ENCODE measurements around the gene BLM.

The BLM gene

DNA sequence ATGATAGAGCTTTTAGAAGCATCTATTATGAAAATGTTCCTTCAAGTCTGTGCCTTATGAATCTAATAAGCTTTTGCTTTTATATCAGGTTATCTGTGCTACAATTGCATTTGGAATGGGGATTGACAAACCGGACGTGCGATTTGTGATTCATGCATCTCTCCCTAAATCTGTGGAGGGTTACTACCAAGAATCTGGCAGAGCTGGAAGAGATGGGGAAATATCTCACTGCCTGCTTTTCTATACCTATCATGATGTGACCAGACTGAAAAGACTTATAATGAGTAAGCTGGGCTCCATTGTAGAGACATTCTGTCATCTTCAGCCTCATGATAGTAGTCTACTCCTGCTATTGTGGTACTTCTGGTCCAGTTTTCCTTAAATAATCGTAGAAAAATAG is 73.4 kb downstream of the BLM start:
- DNase-seq (ENCODE audit: low read depth in 2 of 2) = no peak

DNA sequence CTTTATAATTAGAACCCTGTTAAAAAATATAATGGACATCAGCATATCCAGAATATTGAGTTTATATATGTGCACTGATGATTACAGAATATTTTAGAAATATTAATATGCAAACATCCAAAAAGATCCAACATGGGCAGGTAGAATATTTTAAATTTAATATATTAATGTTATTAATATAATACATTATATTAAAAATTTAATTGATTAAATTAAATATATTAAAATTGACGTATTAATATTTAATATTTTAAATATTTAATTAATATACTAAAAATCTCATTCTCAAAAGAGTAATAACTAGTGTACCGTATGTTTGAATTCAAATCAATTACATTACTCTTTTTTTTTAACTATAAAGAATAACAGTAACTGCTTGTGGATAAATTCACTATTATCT is 77.4 kb downstream of the BLM start:
- DNase-seq (ENCODE audit: low read depth in 2 of 2) = no peak

DNA sequence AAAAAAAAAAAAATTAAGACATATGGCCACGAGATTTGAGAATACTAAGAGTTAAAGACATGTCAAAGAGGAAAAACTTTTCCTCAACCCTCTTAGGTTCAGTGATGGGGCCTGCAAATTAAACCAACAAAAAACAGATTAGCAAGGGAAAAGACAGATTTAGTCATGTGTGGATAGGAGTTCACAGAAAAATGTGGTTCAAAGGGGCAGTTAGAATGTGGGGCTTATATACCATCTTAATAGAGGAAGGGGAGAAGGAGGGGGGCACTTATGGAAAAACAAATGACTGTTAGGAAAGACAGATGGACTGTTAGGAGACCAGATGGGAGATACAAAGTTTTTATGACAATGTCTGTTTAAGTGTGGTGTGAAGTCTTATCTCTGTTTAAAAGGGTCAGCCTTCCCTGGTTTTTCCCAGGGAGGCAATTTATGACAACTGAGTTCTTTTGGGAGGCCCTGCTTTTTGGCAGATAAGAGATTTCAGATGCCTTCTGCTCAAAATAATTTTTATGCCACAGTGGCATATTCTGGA is 82.6 kb downstream of the BLM start:
- DNase-seq (ENCODE audit: low read depth in 2 of 2) = no peak

DNA sequence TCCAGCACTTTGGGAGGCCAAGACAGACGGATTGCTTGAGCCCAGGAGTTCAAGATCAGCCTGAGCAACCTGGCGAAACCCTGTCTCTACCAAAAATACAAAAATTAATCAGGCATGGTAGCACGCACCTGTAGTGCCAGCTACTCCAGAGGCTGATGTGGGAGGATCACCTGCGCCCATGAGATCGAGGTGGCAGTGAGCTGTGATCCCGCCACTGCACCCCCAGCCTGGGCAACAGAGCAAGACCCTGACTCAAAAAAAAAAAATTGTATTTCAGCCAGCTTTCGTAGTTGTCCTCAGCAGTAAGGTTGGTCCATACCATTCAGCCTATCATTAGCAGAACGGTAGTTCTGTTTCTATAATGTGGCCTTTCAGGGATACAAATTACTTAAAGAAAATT is 84.7 kb downstream of the BLM start:
- DNase-seq (ENCODE audit: low read depth in 2 of 2) = no peak

DNA sequence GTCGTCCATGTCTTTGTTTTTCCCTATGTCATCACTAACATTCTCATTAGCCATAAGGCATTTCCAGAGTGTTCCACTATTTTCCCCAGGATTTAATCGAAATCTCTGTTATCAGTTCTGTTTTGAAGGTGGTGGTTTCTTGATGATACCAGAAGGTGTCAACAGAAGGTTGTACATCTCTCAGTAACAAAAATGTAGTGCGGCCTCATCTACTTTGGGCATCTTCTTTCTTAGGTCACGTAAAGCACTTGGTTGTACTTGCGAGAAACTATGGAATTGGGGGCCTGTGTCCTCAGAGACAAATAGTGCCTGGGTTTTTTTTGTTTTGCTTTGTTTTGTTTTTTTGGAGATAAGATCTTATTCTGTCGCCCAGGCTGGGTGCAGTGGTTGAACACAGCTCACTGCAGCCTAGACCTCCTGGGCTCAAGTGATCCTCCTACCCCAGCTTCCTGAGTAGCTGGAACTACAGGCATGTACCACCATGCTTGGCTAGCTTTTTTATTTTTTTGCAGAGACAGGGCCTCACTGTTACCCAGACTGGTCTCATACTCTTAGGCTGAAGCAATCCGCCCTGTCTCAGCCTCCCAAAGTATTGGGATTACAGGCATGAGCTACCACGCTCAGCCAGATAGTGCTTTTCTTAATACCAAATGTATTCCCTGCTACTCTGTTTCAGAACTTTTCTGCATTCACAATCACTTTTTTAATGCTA is 90.1 kb downstream of the BLM start:
- no peak for DNase-seq (ENCODE audit: low read depth in 2 of 2)

DNA sequence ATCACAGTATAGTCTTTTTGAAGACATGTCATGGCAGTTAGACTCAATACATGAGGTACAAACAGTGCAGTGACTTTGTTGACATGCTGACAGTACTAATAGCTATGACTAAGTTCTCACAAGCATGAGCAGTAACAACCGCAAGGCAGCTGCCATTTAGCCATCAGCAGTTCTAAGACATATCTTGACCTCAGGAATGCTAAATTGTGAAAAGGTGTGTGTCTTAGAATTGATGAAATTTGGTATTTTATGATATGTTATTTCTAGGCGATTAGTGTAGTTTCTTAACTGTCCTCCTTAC is 90.6 kb downstream of the BLM start:
- DNase-seq (ENCODE audit: low read depth in 2 of 2) = no peak

DNA sequence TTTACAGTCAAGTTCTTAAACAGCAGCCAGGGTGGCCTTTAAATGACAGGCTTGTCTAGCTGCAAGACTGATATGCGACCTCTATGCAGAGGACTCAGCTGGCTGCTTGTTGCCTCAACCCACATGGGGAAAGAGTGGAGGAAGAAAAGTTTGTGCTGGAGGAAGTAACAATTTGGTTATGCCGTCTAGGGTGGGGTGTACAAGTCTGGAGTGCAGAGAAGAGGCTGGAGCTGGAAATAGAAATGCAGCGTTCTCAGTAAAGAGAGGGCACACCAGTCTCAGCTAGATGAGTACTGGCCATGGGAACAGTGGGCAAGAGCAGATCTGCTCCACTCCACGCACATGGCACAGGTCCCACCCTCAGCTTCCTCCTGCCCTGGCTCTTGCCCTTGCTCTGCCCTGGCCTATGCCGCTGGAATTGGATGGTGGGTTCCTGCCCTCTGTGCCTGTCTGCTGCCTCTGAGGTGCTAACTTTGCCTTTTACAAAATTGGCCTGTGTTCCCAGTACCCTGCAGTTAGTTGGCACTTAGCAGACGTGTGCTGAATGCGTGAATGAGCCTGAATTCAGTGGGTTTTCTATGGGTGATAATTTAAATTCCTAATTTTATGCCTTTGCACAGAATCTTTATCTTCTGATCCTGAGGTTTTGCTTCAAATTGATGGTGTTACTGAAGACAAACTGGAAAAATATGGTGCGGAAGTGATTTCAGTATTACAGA is 91.5 kb downstream of the BLM start:
- no peak for DNase-seq (ENCODE audit: low read depth in 2 of 2)

DNA sequence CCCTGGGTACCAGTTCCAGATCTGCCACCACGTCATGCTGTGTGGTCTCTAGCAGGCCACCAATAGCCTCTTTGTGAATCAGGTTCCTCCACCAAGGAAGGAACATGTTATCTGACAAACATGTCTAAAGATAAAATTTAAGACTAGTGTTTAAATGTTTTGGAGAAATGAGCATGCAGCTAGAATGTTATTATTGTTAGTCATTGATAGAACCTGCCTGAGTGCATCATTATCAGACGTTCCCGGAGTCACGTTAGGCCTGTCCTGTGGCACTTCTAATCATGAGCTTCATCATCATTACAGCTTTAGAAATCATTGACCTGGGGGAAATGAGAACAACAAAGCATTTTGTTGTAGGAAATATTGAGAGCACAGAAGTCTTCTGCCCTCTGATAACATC is 92.4 kb downstream of the BLM start:
- no peak for DNase-seq (ENCODE audit: low read depth in 2 of 2)

DNA sequence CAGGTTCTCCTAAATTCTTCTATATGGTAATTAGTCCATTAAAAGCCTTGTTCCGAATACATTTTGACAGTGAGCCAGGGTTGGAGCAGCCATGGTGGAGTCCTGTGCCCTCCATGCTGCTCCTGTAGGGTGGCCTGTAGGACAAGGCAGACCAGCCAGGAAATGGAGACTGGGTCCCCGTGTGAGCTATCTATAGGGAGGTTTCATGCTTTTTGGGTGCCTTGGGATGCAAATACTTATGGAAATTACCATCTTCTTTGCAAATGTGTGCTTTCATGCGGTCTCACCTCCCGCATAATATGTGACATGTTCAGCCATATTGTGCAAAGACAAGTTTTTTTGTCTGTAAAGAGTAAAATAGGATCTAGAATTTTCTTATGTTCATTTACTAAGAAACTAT is 93.2 kb downstream of the BLM start:
- DNase-seq (ENCODE audit: low read depth in 2 of 2) = no peak

DNA sequence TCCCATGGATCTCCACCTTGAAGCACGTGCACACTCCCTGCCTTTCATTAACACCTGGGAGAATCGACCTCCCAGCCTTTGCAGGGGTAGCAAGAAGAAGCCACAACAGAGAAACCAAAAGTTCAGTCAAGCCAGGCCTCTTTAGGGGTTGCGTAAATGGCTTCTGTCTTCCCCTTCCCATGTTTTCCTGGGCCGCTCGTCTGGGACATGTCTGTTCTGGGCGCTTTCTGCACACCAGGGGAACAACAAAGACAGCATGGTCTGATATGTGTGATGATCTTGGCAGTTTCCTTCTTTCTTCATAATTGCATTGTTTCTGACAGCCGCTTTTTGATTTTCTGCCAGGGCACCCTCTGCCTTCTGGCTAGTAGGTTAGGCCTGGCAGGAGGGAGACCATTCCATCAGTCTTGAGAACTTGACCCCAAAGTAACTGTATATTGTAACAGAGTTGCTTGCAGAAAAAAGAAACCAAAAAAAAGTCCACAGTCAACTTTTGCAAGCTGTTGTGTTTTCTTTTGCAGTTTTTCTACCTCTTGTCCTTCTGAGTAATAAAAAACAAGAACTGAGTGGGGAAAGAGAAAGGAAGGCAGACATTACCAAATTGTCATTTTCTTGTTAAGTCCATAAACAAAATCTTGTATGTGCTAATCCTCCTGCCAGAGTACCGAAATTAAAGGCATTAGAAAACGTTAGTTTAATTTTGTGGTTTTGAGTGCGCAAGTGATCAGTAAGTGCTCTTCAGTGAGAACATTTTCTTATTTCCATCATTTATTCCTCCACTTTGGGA is 95.2 kb downstream of the BLM start:
- DNase-seq (ENCODE audit: low read depth in 2 of 2) = no peak

DNA sequence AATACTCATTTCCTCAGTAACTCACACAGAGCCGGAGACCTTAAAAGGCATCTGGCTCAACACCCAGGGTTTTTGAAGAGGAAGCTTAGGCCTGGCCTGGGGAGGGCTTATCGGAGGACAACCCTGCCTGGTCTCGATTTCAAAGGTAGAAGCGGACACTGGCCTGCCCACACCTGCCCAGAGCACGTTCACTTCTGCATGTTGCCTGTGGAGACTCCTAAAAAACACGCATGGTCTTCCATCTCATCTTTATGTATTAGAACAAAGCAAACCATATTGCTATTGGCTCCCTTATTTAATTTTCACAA is 95.8 kb downstream of the BLM start:
- no peak for DNase-seq (ENCODE audit: low read depth in 2 of 2)

DNA sequence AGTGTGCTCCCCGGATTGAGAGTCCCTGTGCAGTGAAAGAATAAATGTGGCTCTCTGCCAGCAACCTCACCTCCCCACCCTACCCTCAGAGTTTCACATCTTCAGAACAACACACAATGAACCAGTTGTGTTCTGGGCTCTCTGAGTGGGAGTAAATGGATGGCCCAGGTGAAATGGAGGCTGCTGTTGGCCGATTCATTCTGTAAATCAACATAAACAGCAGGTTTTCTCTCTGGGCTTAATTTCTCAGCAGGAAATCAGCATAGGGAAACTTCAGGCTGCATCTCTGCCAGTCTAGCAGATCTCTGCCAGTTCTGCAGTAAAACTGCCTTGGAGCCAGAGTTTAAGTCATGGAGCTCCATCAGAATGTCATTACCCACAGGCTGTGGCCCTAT is 96.6 kb downstream of the BLM start:
- no peak for DNase-seq (ENCODE audit: low read depth in 2 of 2)

DNA sequence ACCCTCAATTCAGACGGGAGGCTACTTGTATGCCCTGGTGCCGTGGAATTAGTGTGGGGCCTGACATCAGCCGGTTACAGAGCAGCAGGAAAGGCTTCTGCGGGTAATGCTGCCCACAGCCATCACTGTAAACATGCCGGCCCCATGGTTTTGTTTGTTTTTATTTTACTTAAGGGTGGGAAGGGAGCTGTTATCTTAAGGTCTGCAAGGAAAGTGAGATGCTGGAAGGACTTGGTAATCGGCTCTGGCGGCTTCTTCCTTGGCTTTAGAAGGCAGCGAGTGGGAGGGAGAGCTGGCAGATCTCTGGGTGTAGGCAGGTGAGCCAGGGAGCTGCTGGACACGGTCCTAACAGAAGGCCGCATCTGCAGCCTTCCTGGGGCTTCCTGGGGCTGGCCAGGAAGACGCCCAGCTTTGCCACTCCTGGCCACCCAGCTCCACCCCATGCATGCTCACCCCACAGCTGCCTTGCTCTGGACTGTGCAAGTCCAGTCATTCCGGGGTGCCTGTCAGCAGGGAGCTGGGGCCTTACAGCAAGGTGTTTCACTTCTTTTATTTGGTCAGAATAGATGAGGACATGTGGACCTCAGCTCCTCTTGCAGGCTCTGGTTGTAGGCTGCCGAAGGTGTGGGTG is 97.2 kb downstream of the BLM start:
- DNase-seq (ENCODE audit: low read depth in 2 of 2) = no peak

DNA sequence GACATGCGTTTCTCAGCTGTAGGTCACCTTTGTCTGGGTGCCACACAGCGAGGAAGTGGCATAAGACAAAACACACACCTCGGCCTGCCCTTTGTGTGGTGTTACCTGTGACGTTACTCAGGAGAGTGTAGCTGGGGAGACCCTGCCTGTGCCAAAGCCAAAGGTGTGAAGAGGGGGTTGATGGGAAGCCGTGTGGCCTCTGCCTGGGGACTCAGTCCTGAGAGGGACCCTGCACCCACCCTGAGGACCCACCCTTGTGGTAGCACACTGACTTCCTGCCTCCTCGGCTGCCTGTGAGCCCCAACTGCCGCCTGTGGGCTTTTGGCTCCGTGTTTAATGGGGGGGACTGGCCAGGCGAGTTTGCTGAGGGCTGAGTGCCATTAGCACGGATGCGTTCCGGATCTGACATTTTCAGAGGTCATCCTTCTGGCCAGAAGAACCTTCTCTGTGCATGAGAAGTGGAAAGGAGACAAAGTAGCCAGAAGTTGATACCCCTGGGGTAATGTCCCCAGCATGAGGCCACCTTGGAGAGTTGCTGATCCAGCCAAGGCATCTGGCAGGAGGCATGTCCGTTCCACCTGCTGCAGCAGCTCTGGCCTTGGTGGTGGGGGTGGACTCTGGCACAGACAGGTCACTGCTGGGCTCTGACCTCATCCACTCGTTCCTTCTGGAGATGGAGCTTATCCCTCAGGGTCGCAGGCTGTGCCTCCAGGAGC is 99.4 kb downstream of the BLM start:
- DNase-seq (ENCODE audit: low read depth in 2 of 2) = no peak

DNA sequence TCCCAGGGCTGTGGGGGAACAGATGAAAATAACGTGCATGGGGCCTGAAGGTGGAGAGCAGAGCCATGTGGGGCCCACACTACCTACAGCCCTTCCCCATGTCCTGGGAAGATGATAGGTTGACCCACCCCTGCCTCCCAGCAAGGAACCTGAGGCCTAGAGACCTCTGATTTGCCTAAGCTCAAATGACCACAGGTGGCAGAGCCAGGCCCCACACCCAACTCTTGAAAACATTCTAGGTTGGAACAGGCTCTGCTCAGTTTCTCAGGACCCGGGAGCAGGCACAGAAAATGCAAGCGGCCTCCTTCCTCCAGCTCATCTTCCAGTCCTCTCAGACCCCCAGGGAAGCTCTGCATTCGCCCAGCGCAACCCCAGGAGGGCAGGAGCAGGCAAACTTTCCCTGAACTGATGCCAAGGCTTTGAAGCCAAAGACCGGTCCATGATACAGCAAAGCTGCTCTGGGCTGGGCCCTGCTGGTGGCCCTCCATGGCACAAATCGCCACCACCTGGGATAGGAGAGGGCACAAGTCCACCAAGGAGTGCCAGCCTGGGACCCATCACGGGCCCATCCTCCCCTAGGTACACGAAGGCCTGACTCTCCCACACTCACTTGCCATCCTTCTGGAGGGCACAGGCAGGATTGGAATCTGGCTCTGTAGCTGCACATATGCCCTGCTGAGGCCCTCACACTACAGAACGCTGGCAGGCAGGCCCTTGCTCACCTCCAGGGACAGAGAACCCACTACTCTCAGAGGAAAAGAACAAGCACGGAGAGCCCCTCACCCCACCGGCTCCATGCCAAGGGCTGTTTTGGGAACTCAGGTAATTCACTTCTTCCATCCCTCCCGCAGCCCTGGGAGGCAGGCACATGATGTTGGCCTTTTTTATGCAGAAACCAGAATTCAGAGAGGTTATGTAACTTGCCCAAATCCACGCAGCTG is 100.2 kb downstream of the BLM start:
- no peak for DNase-seq (ENCODE audit: low read depth in 2 of 2)

DNA sequence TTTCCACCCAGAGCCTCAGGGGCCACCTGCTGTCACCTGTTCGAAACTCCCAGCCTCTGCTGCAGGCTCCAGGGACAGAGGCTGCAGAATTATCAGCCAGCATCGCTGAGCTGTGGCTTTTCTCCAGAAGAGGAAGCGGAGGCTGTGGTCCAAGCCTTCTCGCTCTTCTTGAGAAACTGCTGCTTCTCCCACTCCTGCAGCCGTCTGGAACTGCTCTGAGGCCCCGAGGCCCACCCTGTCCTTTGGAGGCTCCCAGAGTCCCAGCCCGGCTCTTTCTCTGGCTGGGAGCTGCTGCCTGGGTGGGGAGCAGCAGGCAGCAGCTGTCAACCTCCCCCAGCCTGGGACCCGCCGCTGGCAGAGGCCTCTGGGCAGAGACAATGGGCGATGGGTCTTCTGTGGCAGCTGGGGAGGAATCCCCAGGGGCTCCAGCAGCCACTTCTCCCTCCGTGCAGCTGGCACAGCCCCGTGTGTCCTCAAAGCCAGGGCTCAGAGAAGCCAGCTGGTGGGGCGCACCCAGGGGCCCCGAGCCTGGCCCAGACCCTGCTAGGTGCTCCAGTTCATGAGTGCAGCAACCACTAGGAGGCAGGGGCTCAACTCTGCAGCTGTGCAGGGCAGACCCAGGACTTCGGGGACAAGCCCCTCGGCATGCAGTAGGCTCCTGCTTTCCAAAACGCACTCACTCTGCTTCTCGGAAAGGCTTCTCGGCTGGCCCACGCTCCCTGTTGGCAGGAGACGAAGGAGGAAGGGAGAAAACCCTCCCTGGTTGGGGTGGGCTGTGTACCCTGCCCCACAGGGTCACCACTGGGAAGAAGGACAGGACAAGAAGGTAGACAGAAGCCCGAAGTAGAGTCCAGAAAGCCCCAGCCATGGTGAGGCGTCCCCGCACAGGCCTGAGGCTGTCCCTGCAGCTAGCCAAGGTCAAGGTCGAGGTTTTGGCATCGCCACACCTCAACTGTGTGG is 101.4 kb downstream of the BLM start:
- peak in 1 of 2 donors; percentile 49 for DNase-seq (ENCODE audit: low read depth in 2 of 2)

DNA sequence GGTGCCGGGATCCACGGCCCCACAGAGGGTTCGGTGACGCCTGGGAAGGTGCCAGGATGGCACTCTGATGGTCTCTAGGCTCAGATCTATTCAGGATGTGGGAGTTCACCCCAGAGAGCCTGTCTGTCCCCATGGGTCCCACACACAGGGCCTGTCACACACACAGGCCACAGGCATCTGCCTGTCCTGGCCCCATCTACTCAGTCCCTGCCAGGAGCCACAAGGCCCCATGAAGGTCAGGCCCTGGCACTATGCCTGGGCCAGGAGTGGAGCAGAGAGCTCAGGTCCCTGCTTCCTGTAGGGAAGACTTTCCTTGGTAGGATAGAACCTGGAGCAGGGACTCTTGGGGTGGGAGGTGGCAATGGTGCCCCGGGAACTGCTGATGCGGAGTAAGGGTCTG is 102.2 kb downstream of the BLM start:
- no peak for DNase-seq (ENCODE audit: low read depth in 2 of 2)

DNA sequence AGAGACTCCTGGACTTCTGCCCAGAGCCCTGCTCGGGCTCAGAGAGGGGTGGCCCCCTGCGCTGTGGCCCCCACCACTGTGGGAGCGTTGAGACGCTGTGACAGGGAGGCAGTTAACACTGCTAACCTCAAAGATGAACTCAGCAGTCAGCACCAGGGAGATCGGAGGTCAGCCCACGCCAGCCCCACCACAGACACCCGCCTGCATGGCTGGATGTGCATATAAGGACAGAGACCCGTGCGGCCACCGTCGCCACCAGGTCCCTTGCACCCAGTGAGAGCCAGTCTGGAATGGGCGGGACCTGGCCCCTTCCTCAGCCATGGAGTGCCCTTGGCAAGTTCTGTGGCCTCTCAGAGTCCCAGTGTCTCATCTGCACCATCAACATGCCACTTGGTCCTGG is 102.7 kb downstream of the BLM start:
- no peak for DNase-seq (ENCODE audit: low read depth in 2 of 2)

DNA sequence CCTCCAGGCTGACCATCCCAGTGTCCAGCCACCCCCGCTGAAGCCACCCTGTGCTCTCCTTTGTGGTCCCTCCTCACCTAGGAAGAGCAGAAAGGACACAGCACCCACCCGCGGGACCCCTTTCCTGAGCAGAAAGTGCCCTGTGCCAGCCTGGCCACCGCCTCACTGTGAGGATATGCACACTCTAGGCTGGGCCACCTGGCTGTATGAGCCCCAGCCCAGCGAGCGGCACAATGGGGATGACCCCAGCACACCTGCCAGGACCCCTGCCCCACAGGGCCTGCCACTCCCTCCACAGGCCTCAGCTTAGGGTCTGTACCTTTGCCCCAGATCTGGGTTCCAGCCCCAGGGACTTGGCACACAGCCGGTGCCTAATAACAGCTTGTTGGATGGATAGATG is 103.3 kb downstream of the BLM start:
- DNase-seq (ENCODE audit: low read depth in 2 of 2) = no peak
